GM19043 (cell line): ENCODE data around the gene BTF3.
A peak's percentile ranks its signal among the peaks of the same experiment; 100 is the strongest.
"Not testable (repeated sequence)": the region's sequence is repeated elsewhere in the genome, so short reads cannot be mapped to it uniquely, and the experiment has no call there.

Source experiments
- ATAC-seq: cut with Tn5 transposase; IDR thresholded peaks from one replicate; pipeline ENCODE4 v1.9.1; 2021; ENCODE audit warnings: low read depth; ENCODE audit not compliant: unreplicated experiment

BTF3 gene

GRCh38 chr5:73498057-73498992 is at the start of gene BTF3:
TSS of gene BTF3 (plus strand) at chr5:73498442. CDS start at chr5:73498668, 226 bp downstream.
- peak; percentile 96 for ATAC-seq

- no peak for ATAC-seq
Measured at GRCh38 chr5:73448463-73449136, 49.6 kb upstream of the BTF3 start, which contains the start of gene FOXD1. TSS of gene FOXD1 (minus strand) at chr5:73448777. CDS start at chr5:73448362, 415 bp downstream.

- no peak for ATAC-seq
Measured at GRCh38 chr5:73450137-73450536, 48.1 kb upstream of the BTF3 start.

GRCh38 chr5:73450672-73451223 is 47.5 kb upstream of the BTF3 start:
- ATAC-seq: no peak

- ATAC-seq: no peak
Measured at GRCh38 chr5:73451224-73452130, 46.8 kb upstream of the BTF3 start.

- no peak for ATAC-seq
Measured at GRCh38 chr5:73452215-73452614, 46.0 kb upstream of the BTF3 start.

- peak; percentile 71 for ATAC-seq
Measured at GRCh38 chr5:73454379-73455036, 43.7 kb upstream of the BTF3 start.

- not testable (repeated sequence) for ATAC-seq
Measured at GRCh38 chr5:73456462-73456861, 41.8 kb upstream of the BTF3 start.

GRCh38 chr5:73459366-73459765 is 38.9 kb upstream of the BTF3 start:
- ATAC-seq: no peak

GRCh38 chr5:73460133-73460532 is 38.1 kb upstream of the BTF3 start:
- ATAC-seq: no peak

- no peak for ATAC-seq
Measured at GRCh38 chr5:73464016-73464745, 34.1 kb upstream of the BTF3 start.

GRCh38 chr5:73468638-73469037 is 29.6 kb upstream of the BTF3 start:
- ATAC-seq: not testable (repeated sequence)

GRCh38 chr5:73469878-73470277 is 28.4 kb upstream of the BTF3 start:
- no peak for ATAC-seq

GRCh38 chr5:73471654-73472053 is 26.6 kb upstream of the BTF3 start:
- no peak for ATAC-seq

GRCh38 chr5:73472116-73472515 is 26.1 kb upstream of the BTF3 start:
- ATAC-seq: no peak

- no peak for ATAC-seq
Measured at GRCh38 chr5:73480500-73480899, 17.7 kb upstream of the BTF3 start.

GRCh38 chr5:73482383-73483136 is 15.7 kb upstream of the BTF3 start:
- ATAC-seq: no peak

- no peak for ATAC-seq
Measured at GRCh38 chr5:73483676-73484075, 14.6 kb upstream of the BTF3 start.
